MCF 10A (cell line): Measurements from ENCODE around the gene EEA1. TPM values are rescaled to one million over a fixed set of nuclear protein-coding genes. Genes with fewer than 3 reads are reported as not detected.
"Not testable (repeated sequence)": the region's sequence is repeated elsewhere in the genome, so short reads cannot be mapped to it uniquely, and the experiment has no call there.

Source experiments
- BruUV-seq: library from RNA; stranded (reverse); fragments of 400-500 nt; replicated peaks from 2 replicates; lab custom pipeline; 2021; lab: Mats Ljungman, UMichigan
- CTCF ChIA-PET: fragments of 300-600 bp; sonication (Branson Sonifier 250); formaldehyde crosslinking; extraction: SDS; loops from one replicate; lab custom pipeline; 2021; ENCODE audit warnings: antibody characterized with exemption, inconsistent platforms; lab: Yijun Ruan, JAX
- POLR2A ChIA-PET: fragments of 300-600, 350-650 bp; sonication (Branson Sonifier 250); formaldehyde crosslinking; extraction: SDS; loops from one replicate; lab custom pipeline; 2020; ENCODE audit warnings: antibody characterized with exemption, inconsistent platforms; lab: Yijun Ruan, JAX
- DNase-seq: peaks from one replicate; pipeline ENCODE4 v3.0.0-alpha.2; 2018; ENCODE audit not compliant: unreplicated experiment
- H3K27ac Mint-ChIP-seq: one replicate; pipeline ENCODE4 v1.8.0; 2022; ENCODE audit warnings: mild to moderate bottlenecking, low read depth, mixed read lengths; ENCODE audit not compliant: unreplicated experiment
- H3K27me3 Mint-ChIP-seq: one replicate; pipeline ENCODE4 v1.8.0; 2022; ENCODE audit warnings: mixed read lengths; ENCODE audit not compliant: insufficient read depth, unreplicated experiment
- H3K36me3 Mint-ChIP-seq: one replicate; pipeline ENCODE4 v1.8.0; 2022; ENCODE audit warnings: mild to moderate bottlenecking, moderate library complexity, mixed read lengths; ENCODE audit not compliant: insufficient read depth, unreplicated experiment
- H3K4me1 Mint-ChIP-seq: one replicate; pipeline ENCODE4 v1.8.0; 2022; ENCODE audit warnings: mixed read lengths; ENCODE audit not compliant: insufficient read depth, unreplicated experiment
- H3K4me3 Mint-ChIP-seq: one replicate; pipeline ENCODE4 v1.8.0; 2022; ENCODE audit warnings: mild to moderate bottlenecking, moderate library complexity, mixed read lengths; ENCODE audit not compliant: unreplicated experiment
- H3K9me3 Mint-ChIP-seq: one replicate; pipeline ENCODE4 v1.8.0; 2022; ENCODE audit warnings: mixed read lengths; ENCODE audit not compliant: unreplicated experiment
- CTCF ChIP-seq: fragments of 200-600 bp; IDR thresholded peaks from one replicate; pipeline ENCODE4 v1.8.0; 2022; ENCODE audit warnings: antibody characterized with exemption, mild to moderate bottlenecking; ENCODE audit not compliant: unreplicated experiment
- intact Hi-C: fragments of 100-400 bp; cut with micrococcal nuclease; formaldehyde crosslinking; loops from 2 replicates; pipeline ENCODE4 v1.14.1; 2022
- total RNA-seq: library from RNA; stranded (reverse); gene quantifications from 2 replicates; pipeline ENCODE4 v1.2.3, GENCODE V29; 2022

EEA1 gene
- total RNA-seq, 1 experiment from 2014 or later = 46.3 TPM

GRCh38 chr12:92753976-92754885, 174.9 kb downstream of the EEA1 start:
- H3K36me3 Mint-ChIP-seq = no peaks in the 10 kb centered on the region
- H3K9me3 Mint-ChIP-seq = peaks cover 8% of the 10 kb centered on the region
- BruUV-seq = no TSS peak
- TF ChIP-seq CTCF = no peak
- intact Hi-C loops = no loop called here
- H3K27ac Mint-ChIP-seq = no peak overlapping the region
- no peak for DNase-seq
- no peak overlapping the region for H3K4me3 Mint-ChIP-seq
- ChIA-PET POLR2A (no interaction called here), CTCF (interaction anchor here (0.6 to 0.7 kb wide), 2 partner anchors 54 to 489 kb away, joined by 3 read pairs; no protein-coding TSS in a partner anchor)
- no peaks in the 10 kb centered on the region for H3K27me3 Mint-ChIP-seq
- peaks cover 2% of the 10 kb centered on the region for H3K4me1 Mint-ChIP-seq

GRCh38 chr12:92749691-92750090, 179.4 kb downstream of the EEA1 start:
- peaks cover 18% of the 10 kb centered on the region for H3K4me1 Mint-ChIP-seq
- not testable (repeated sequence) for DNase-seq

GRCh38 chr12:92747151-92747550, 181.9 kb downstream of the EEA1 start:
- CTCF ChIA-PET = no interaction called here

More at GRCh38 chr12:92749691-92750090, 179.4 kb downstream of the EEA1 start:
- POLR2A ChIA-PET, intact Hi-C loops, BruUV-seq, H3K27me3 Mint-ChIP-seq, H3K36me3 Mint-ChIP-seq, H3K27ac Mint-ChIP-seq, H3K4me3 Mint-ChIP-seq: not testable (repeated sequence)
- H3K9me3 Mint-ChIP-seq = peaks cover 15% of the 10 kb centered on the region
- CTCF ChIA-PET = interaction anchor here (0.5 to 0.7 kb wide), 2 partner anchors 10 to 1156 kb away, joined by 3 read pairs; no protein-coding TSS in a partner anchor

GRCh38 chr12:92745856-92746550, 183.1 kb downstream of the EEA1 start:
- H3K4me3 Mint-ChIP-seq = no peak overlapping the region
- ChIA-PET CTCF (interaction anchor here (0.6 to 0.7 kb wide), 2 partner anchors 13 to 826 kb away, joined by 3 read pairs; partner anchors contain the start of gene SOCS2), POLR2A (interaction anchor here (0.6 to 1.7 kb wide), 6 partner anchors 14 to 768 kb away, joined by 3 to 6 read pairs (median 4); no protein-coding TSS in a partner anchor)
- peak overlapping the region; percentile 77 for H3K27ac Mint-ChIP-seq
- H3K27me3 Mint-ChIP-seq = no peaks in the 10 kb centered on the region
- H3K4me1 Mint-ChIP-seq = peaks cover 18% of the 10 kb centered on the region
- peaks cover 7% of the 10 kb centered on the region for H3K9me3 Mint-ChIP-seq
- H3K36me3 Mint-ChIP-seq = no peaks in the 10 kb centered on the region
- intact Hi-C loops = no loop called here
- peak; percentile 96 for DNase-seq
- no TSS peak for BruUV-seq
- no peak for TF ChIP-seq CTCF

More at GRCh38 chr12:92747151-92747550, 181.9 kb downstream of the EEA1 start:
- no peaks in the 10 kb centered on the region for H3K36me3 Mint-ChIP-seq
- no TSS peak for BruUV-seq
- H3K27me3 Mint-ChIP-seq = no peaks in the 10 kb centered on the region
- peaks cover 18% of the 10 kb centered on the region for H3K4me1 Mint-ChIP-seq
- DNase-seq = no peak
- peaks cover 7% of the 10 kb centered on the region for H3K9me3 Mint-ChIP-seq
- POLR2A ChIA-PET = no interaction called here
- TF ChIP-seq CTCF = no peak
- no peak overlapping the region for H3K4me3 Mint-ChIP-seq
- H3K27ac Mint-ChIP-seq = no peak overlapping the region
- intact Hi-C loops = no loop called here
